Renal cortical epithelial cell (primary cell): ENCODE measurements around the gene UNC13C. TPM values are rescaled to one million over a fixed set of nuclear protein-coding genes. Genes with fewer than 3 reads are reported as not detected.

Experiments used
- DNase-seq: peaks from one replicate; pipeline ENCODE4 v3.0.0-alpha.2; 2011; ENCODE audit warnings: low read depth
- total RNA-seq: library from RNA; depleted of rRNA; stranded (reverse); fragments of >200 nt; gene quantifications from 2 replicates; pipeline ENCODE4 v1.2.3, GENCODE V29; 2014

The UNC13C gene
- total RNA-seq, 1 donor from 2014 or later, result under 0.01 TPM

- DNase-seq, result no peak
These were observed 39.7 kb downstream of the UNC13C start for GRCh38 chr15:54017959-54018358.

DNA sequence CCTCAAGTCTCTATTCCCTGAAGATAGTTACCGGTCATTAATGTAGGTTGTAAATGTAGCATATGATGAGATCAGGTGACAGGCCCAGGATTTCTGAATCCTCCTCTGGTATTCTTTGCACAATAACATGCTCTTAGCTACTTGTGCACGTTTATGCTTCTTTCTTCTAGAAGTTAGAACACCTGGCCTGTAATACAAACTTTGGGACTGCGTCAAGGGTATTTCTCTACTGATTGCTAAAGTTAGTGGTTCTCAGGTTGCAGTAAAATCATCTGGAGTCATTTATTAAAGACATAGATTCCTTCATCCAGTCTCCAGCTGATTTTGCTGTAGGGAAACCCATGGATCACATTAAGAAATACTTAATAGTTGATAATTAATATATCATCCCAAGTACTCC is 48.0 kb downstream of the UNC13C start:
- DNase-seq, result no peak

DNA sequence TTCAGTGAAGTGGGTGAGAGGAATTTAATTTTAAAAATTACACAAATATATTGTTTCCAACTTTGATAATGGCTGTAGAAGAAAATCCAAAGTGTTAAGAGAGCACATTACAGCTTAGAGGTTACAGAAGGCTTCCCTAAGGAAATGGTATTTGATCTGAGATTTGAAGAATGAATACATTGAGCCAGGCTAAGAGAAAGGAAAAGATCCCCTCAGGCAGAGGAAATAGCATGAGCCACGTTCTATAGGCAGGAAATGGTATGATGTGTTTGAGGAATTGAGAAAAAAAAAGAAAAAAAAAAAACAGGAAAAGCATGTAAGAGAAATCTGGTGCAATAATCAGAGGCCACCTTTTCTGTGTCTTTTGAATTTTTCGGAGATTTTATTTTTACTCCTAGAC is 48.6 kb downstream of the UNC13C start:
- DNase-seq, result no peak

GRCh38 chr15:54029081-54029480 is 50.8 kb downstream of the UNC13C start:
- DNase-seq, result peak; percentile 9

- no peak for DNase-seq
These were observed 53.8 kb downstream of the UNC13C start for GRCh38 chr15:54032066-54032465.

DNA sequence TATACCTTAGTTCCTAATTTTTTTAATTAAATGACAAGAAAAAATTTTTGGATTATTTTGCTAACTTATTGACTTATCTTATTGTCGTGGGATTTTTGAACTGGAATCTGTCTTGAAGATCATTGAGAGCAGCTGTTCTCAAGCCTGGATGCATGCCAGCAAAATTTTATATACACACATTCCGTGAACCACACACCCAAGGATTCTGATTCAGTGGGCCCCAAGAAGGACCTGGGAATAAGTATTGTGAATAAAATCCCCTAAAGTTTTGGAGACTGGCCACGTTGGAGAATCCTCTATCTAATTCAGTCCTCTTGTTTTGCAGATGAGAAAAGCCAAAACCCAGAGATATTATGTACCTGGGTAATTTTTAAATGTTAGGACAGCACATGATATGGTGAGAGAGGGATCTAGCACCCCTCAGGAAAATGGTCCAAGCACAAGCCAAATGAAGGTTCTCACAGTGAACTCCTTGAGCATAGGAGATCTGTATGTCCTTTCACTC is 55.2 kb downstream of the UNC13C start:
- no peak for DNase-seq

- DNase-seq, result no peak
These were observed 55.7 kb downstream of the UNC13C start for GRCh38 chr15:54033869-54034458.

DNA sequence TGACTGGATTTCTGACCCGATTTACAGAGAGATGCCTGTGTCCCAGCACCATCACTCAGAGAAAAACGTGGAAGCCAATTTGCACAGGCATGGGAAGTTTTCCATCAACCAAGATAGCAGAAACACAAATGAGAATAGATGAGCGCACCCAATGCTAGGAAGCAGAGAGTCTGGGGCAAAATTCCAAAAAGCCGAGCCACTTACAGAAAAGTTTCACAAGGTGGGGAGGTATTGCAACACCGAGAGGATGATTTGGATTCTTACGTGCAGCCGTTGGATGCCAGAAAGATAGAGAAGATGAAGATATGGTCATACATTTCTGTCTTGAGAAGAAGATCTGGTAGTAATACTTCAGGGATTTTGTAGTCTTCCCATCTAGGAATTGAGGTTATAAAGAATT is 57.4 kb downstream of the UNC13C start:
- DNase-seq, result no peak

DNA sequence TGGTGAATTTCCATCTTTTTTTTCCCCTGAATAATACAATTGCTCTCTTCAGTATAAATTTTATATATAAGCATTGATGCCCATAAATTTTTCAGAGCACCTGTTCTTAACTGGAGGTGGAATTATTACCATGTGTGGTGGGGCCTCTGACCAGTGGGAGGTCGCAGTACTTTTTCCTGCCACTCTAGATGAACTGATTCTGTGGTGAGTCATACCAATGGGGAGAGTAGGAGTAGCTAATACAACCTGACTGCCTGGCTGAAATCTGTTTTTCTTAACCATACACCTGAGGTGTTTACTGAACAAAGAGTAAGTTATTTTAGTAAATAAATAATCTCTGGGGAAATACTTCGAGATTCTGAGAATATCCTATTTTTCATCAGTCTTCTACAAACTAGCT is 67.2 kb downstream of the UNC13C start:
- peak; percentile 19 for DNase-seq

- DNase-seq, result no peak
These were observed 67.9 kb downstream of the UNC13C start for GRCh38 chr15:54046093-54046492.

- no peak for DNase-seq
These were observed 86.1 kb downstream of the UNC13C start for GRCh38 chr15:54064365-54064764.

- no peak for DNase-seq
These were observed 88.2 kb downstream of the UNC13C start for GRCh38 chr15:54066403-54066802.

DNA sequence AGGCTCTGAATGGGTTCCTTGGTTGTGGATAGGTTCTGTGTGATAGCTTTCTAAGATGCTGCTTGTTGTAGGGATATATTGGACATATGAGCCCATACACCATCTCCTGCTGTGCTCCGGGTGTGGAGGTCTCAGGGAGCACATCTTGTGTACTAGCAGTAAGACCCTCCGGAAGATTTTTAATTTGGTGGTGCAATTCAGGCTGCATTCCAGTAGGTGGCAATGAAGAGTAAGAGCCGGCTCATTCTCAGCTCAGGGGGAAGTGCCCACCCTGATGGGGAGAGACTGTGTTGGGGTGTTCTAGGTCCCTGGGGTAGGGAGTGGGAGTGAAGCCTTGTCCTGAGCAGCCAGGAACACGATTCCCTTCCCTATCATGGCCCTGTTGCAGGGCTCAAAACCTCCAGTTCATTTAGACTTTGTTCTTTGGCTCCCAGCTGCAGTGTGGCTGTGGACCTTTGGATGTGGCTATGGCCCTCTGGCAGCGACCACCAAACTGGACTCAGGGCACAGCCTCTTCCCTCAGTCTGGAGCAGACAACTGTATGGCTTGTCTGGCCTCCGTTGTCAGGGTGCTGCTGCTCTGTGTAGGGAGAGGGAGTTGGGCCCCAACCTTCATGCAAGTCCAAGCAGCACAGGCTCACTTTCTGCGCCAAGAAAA is 104.7 kb downstream of the UNC13C start:
- DNase-seq, result peak; percentile 1

GRCh38 chr15:54083501-54083900 is 105.3 kb downstream of the UNC13C start:
- DNase-seq, result no peak

GRCh38 chr15:54083991-54084390 is 105.8 kb downstream of the UNC13C start:
- no peak for DNase-seq

DNA sequence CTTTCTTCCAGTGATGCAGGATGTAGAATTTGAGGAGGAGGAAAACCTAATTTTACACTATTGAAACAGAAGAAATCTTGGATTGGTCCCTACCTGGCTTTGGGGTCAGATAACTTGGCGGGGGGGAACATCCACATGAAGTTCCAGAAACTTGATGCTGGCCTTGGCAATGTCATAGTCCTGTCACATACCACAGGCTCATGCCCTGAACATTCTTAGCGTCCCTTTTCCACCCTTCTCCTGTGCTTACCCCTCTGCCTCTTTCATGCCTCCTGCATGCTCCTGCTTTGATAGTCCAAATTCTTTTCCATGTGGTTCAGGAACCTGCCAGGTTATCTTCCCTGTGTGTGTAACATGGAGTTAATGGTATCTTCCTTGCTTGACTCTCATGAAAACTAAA is 110.6 kb downstream of the UNC13C start:
- no peak for DNase-seq

DNA sequence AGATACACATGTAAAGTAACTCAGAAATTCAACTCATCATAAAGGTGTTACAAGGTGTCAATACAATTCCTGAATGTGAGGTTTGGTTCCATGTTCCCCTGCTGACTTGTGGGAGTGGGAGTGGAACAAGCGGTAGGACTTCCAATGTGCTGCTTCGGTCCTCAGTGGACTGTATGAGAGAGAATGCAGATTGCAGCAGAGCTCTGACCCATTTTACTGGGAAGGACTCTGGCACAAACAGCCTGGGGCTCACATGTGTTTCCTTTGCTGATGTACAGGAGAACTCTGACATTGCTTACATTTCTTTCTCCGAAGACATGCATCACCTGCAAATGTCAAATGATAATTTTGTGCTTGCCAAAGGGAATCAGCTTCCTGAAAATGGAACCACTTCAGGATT is 111.5 kb downstream of the UNC13C start:
- no peak for DNase-seq

DNA sequence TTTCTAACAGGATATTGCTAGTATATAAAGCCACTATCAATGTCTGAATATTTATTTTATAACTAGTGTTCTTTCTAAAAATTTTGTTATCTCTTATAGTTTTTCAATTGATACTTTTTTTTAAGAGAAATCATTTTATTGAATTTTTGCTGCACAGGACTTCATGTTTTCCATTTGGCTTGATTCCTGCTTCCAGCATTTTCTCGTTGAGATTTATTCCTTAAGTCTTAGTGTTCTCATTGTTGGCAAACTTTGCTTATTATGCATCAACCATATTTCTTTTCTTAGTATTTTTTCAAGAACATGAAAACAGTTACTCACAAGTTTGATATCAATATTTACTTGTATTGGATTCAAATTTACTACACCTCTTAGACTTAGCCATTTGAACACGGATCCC is 113.4 kb downstream of the UNC13C start:
- no peak for DNase-seq

DNA sequence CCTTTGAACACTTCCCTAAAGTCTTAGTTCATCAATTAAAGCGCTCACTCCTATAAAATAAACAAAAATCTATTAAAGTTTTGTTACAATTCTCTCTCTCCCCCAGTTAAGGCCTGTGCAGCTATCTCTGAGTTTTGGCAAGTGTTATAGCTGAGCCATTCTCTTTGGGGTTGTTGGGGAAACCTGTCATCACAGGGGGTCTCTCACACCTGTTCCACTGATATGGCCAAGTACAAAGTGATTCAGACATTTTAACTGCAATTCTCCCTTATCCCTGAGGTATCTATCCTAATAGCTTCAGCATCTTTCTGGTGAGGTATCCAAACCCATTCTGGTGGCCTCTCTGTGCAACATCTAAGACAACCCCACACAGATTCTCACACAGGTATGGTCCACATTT is 116.4 kb downstream of the UNC13C start:
- DNase-seq, result no peak

DNA sequence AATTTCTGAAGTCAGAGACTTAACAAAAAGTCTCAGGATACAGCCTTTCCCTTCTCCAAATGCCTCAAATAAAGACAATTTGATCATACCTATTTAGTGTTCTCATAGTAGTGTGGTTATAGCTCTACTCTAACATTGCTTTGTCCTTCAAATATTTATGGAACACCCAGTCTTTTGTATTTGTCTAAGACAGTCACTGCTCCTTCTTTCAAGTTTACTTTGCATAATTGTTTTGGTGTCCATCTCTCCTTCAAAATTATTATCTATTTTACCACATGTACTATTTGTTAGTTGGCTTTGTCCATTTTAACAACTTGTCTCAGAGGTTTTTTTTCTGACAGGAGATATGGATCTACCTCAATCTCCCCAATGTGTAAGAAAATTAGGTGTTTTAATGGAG is 118.8 kb downstream of the UNC13C start:
- DNase-seq, result no peak

GRCh38 chr15:54099010-54099409 is 120.8 kb downstream of the UNC13C start:
- no peak for DNase-seq

- no peak for DNase-seq
These were observed 123.5 kb downstream of the UNC13C start for GRCh38 chr15:54101664-54102270.

GRCh38 chr15:54102704-54103103 is 124.5 kb downstream of the UNC13C start:
- DNase-seq, result no peak
